ENCODE results near the gene ASB9. TPM values are rescaled to one million over a fixed set of nuclear protein-coding genes. Genes with fewer than 3 reads are reported as not detected.
A peak's percentile ranks its signal among the peaks of the same experiment; 100 is the strongest.

ASB9 gene
- total and polyA plus RNA-seq, 2 experiments from 2014 or later: 0.97 TPM; not detected in 1

GRCh38 chrX:15299941-15300851 is 30.3 kb upstream of the ASB9 start:
- H3K9me2 ChIP-seq (ENCODE audit: insufficient read depth): no peaks in the 10 kb centered on the region
- TF ChIP-seq EZH2phosphoT487 (IDR thresholded peaks at IDR 0.05; ENCODE audit: insufficient read depth, low read depth) (no peak), EZH2 (IDR thresholded peaks at IDR 0.05; ENCODE audit: insufficient read depth, poor library complexity, severe bottlenecking) (no peak)
- no peaks in the 10 kb centered on the region for H4K20me1 ChIP-seq (ENCODE audit: insufficient read depth)
- peak; percentile 38 for DNase-seq
- H3K36me3 ChIP-seq (ENCODE audit: low read depth): no peaks in the 10 kb centered on the region
- no peaks in the 10 kb centered on the region for H3K9me3 ChIP-seq (ENCODE audit: low read depth)
- no peaks in the 10 kb centered on the region for H3K4me1 ChIP-seq (ENCODE audit: insufficient read depth)
- H3K27ac ChIP-seq: no peak overlapping the region
- no peak overlapping the region for H3K4me3 ChIP-seq
- 57 to 68% methylated on average over 4 of the region's 4 CpGs for WGBS, 2 experiments (ENCODE audit: low coverage in 1 of 2, low lambda C conversion rate in 2 of 2, missing lambda C conversion rate in 2 of 2)
- H3K4me2 ChIP-seq (ENCODE audit: unreplicated experiment): no peak overlapping the region
- in situ Hi-C loops (cut with MboI): no loop called here
- H3K27me3 ChIP-seq (replicated peaks; ENCODE audit: insufficient read depth): no peaks in the 10 kb centered on the region
- no peak overlapping the region for H3K9ac ChIP-seq
- H3F3A ChIP-seq (ENCODE audit: insufficient read depth): no peaks in the 10 kb centered on the region
- no peak overlapping the region for H2AFZ ChIP-seq
- no peaks in the 10 kb centered on the region for H3K79me2 ChIP-seq (ENCODE audit: insufficient read depth)

DNA sequence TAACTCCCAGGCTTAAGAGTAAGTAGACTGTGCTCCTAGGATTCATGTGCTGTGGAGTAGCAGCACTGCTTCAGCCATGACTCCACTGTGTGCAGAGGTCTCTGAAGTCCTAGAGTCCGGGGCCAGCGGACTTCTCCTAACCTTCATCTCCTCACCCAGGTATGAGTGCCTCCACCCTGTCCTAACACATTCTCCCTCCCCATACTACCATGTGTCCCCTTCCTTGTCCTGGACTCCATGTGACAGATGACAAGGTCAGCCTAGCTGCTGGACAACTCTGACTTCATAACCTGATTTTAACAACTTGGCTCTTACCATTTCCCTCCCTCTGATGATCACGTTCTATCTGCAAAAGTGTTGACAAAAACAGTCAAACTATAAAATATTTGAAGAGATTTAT is 28.9 kb upstream of the ASB9 start:
- Histone ChIP-seq H3K36me3 (ENCODE audit: low read depth) (no peaks in the 10 kb centered on the region), H3K27ac (no peak overlapping the region), H3F3A (ENCODE audit: insufficient read depth) (no peaks in the 10 kb centered on the region), H3K4me2 (ENCODE audit: unreplicated experiment) (no peak overlapping the region), H3K4me3 (no peak overlapping the region), H4K20me1 (ENCODE audit: insufficient read depth) (no peaks in the 10 kb centered on the region), H3K9me2 (ENCODE audit: insufficient read depth) (no peaks in the 10 kb centered on the region), H2AFZ (no peak overlapping the region), H3K27me3 (replicated peaks; ENCODE audit: insufficient read depth) (no peaks in the 10 kb centered on the region), H3K9me3 (ENCODE audit: low read depth) (no peaks in the 10 kb centered on the region), H3K9ac (no peak overlapping the region), H3K79me2 (ENCODE audit: insufficient read depth) (no peaks in the 10 kb centered on the region), H3K4me1 (ENCODE audit: insufficient read depth) (no peaks in the 10 kb centered on the region)
- in situ Hi-C loops (cut with MboI): no loop called here
- TF ChIP-seq EZH2phosphoT487 (IDR thresholded peaks at IDR 0.05; ENCODE audit: insufficient read depth, low read depth) (no peak), EZH2 (IDR thresholded peaks at IDR 0.05; ENCODE audit: insufficient read depth, poor library complexity, severe bottlenecking) (no peak)
- 79 to 83% methylated on average over 2 of the region's 3 CpGs for WGBS, 2 experiments (ENCODE audit: low coverage in 1 of 2, low lambda C conversion rate in 2 of 2, missing lambda C conversion rate in 2 of 2)
- DNase-seq: no peak

DNA sequence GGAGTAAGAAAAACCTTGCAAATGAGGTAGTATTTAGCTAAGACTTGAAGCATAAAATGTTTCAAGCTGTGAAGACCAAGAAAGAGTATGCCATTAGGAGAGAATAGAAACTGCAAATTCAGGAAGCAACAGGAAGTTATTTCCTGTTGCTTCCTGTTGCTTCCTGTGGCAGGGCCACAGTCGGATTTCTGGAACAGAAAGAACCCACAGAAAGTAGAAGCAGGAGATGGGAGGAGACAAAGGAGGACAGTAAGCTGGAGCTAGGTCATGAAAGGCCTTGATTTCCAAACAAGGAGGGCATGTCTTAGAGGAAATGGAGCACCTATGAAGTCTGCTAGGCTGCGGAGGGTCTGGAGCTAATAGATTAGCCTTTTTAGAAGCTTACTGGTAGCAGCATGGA is 28.3 kb upstream of the ASB9 start:
- no peak overlapping the region for H3K4me3 ChIP-seq
- in situ Hi-C loops (cut with MboI): no loop called here
- H3K79me2 ChIP-seq (ENCODE audit: insufficient read depth): no peaks in the 10 kb centered on the region
- no peak overlapping the region for H3K27ac ChIP-seq
- no peak for TF ChIP-seq EZH2 (IDR thresholded peaks at IDR 0.05; ENCODE audit: insufficient read depth, poor library complexity, severe bottlenecking)
- no peak for TF ChIP-seq EZH2phosphoT487 (IDR thresholded peaks at IDR 0.05; ENCODE audit: insufficient read depth, low read depth)
- no peaks in the 10 kb centered on the region for H3K9me2 ChIP-seq (ENCODE audit: insufficient read depth)
- WGBS, 2 experiments (ENCODE audit: low coverage in 1 of 2, low lambda C conversion rate in 2 of 2, missing lambda C conversion rate in 2 of 2): 73 to 84% methylated on average over 2 of the region's 2 CpGs
- H3K27me3 ChIP-seq (replicated peaks; ENCODE audit: insufficient read depth): no peaks in the 10 kb centered on the region
- DNase-seq: no peak
- no peak overlapping the region for H2AFZ ChIP-seq
- H3K4me2 ChIP-seq (ENCODE audit: unreplicated experiment): no peak overlapping the region
- H3K4me1 ChIP-seq (ENCODE audit: insufficient read depth): no peaks in the 10 kb centered on the region
- H4K20me1 ChIP-seq (ENCODE audit: insufficient read depth): no peaks in the 10 kb centered on the region
- H3K36me3 ChIP-seq (ENCODE audit: low read depth): no peaks in the 10 kb centered on the region
- H3K9ac ChIP-seq: no peak overlapping the region
- H3K9me3 ChIP-seq (ENCODE audit: low read depth): no peaks in the 10 kb centered on the region
- H3F3A ChIP-seq (ENCODE audit: insufficient read depth): no peaks in the 10 kb centered on the region

GRCh38 chrX:15293451-15293850 is 23.6 kb upstream of the ASB9 start:
- Histone ChIP-seq H3K4me3 (no peak overlapping the region), H3K4me1 (ENCODE audit: insufficient read depth) (no peaks in the 10 kb centered on the region), H3K9ac (no peak overlapping the region), H3K27ac (no peak overlapping the region), H3K9me2 (ENCODE audit: insufficient read depth) (no peaks in the 10 kb centered on the region), H3F3A (ENCODE audit: insufficient read depth) (no peaks in the 10 kb centered on the region), H3K79me2 (ENCODE audit: insufficient read depth) (no peaks in the 10 kb centered on the region), H4K20me1 (ENCODE audit: insufficient read depth) (no peaks in the 10 kb centered on the region), H3K4me2 (ENCODE audit: unreplicated experiment) (no peak overlapping the region), H3K36me3 (ENCODE audit: low read depth) (no peaks in the 10 kb centered on the region), H2AFZ (no peak overlapping the region), H3K9me3 (ENCODE audit: low read depth) (no peaks in the 10 kb centered on the region), H3K27me3 (replicated peaks; ENCODE audit: insufficient read depth) (no peaks in the 10 kb centered on the region)
- DNase-seq: no peak
- 88 to 94% methylated on average over 2 of the region's 2 CpGs for WGBS, 2 experiments (ENCODE audit: low coverage in 1 of 2, low lambda C conversion rate in 2 of 2, missing lambda C conversion rate in 2 of 2)
- TF ChIP-seq EZH2 (IDR thresholded peaks at IDR 0.05; ENCODE audit: insufficient read depth, poor library complexity, severe bottlenecking) (no peak), EZH2phosphoT487 (IDR thresholded peaks at IDR 0.05; ENCODE audit: insufficient read depth, low read depth) (no peak)
- in situ Hi-C loops (cut with MboI): no loop called here
